NCI-H1048 (cell line): Measurements from ENCODE around the gene TRDMT1.

Experiments
- DNase-seq: peaks from one replicate; lab custom pipeline; 2025; lab: John Stamatoyannopoulos, UW

The TRDMT1 gene

DNA sequence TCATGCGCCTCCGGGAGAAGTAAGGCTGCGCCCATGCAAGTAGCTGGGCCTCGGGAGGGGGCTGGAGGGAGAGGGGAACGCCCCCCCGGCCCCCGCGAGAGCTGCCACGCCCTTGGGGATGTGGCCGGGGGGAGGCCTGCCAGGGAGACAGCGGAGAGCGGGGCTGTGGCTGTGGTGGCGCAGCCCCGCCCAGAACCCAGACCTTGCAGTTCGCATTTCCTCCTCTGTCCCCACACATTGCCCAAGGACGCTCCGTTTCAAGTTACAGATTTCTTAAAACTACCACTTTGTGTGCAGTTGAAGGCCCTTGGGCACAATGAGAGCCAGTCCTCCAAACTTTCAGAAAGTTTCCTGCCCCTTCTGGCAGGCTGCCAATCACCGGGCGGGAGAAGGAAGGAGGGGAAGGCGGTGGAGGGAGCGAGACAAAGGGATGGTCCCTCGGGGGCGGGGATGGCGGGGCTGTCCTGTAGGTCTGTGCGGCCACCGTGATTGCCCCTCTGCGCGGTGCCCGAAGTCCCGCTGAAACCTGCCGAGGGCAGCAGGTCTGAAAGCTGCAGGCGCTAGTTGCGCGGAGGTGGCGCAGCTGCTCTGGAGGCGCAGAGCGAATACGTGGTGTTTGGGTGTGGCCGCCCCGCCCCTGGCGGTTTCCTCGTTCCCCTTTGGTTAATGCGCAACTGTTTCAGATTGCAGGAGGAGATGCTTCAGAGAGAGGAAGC, 28.7 kb upstream of the TRDMT1 start:
- DNase-seq = peak; percentile 79

DNA sequence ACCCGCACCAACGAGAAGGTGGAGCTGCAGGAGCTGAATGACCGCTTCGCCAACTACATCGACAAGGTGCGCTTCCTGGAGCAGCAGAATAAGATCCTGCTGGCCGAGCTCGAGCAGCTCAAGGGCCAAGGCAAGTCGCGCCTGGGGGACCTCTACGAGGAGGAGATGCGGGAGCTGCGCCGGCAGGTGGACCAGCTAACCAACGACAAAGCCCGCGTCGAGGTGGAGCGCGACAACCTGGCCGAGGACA, 28.2 kb upstream of the TRDMT1 start:
- DNase-seq = no peak

DNA sequence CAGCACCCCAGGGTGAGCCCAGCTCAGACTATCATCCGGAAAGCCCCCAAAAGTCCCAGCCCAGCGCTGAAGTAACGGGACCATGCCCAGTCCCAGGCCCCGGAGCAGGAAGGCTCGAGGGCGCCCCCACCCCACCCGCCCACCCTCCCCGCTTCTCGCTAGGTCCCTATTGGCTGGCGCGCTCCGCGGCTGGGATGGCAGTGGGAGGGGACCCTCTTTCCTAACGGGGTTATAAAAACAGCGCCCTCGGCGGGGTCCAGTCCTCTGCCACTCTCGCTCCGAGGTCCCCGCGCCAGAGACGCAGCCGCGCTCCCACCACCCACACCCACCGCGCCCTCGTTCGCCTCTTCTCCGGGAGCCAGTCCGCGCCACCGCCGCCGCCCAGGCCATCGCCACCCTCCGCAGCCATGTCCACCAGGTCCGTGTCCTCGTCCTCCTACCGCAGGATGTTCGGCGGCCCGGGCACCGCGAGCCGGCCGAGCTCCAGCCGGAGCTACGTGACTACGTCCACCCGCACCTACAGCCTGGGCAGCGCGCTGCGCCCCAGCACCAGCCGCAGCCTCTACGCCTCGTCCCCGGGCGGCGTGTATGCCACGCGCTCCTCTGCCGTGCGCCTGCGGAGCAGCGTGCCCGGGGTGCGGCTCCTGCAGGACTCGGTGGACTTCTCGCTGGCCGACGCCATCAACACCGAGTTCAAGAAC, 27.7 kb upstream of the TRDMT1 start:
- DNase-seq = peak; percentile 14

DNA sequence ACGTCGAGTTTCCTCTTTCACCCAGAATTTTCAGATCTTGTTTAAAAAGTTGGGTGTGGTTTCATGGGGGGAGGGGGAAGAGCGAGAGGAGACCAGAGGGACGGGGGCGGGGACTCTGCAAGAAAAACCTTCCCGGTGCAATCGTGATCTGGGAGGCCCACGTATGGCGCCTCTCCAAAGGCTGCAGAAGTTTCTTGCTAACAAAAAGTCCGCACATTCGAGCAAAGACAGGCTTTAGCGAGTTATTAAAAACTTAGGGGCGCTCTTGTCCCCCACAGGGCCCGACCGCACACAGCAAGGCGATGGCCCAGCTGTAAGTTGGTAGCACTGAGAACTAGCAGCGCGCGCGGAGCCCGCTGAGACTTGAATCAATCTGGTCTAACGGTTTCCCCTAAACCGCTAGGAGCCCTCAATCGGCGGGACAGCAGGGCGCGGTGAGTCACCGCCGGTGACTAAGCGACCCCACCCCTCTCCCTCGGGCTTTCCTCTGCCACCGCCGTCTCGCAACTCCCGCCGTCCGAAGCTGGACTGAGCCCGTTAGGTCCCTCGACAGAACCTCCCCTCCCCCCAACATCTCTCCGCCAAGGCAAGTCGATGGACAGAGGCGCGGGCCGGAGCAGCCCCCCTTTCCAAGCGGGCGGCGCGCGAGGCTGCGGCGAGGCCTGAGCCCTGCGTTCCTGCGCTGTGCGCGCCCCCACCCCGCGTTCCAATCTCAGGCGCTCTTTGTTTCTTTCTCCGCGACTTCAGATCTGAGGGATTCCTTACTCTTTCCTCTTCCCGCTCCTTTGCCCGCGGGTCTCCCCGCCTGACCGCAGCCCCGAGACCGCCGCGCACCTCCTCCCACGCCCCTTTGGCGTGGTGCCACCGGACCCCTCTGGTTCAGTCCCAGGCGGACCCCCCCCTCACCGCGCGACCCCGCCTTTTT, 26.9 kb upstream of the TRDMT1 start, which contains the start of gene VIM:
TSS of gene VIM (plus strand) at position 151 of the 925 bp plus-strand sequence. CDS start 1,182 bp downstream, outside the sequence.
- peak; percentile 32 for DNase-seq

DNA sequence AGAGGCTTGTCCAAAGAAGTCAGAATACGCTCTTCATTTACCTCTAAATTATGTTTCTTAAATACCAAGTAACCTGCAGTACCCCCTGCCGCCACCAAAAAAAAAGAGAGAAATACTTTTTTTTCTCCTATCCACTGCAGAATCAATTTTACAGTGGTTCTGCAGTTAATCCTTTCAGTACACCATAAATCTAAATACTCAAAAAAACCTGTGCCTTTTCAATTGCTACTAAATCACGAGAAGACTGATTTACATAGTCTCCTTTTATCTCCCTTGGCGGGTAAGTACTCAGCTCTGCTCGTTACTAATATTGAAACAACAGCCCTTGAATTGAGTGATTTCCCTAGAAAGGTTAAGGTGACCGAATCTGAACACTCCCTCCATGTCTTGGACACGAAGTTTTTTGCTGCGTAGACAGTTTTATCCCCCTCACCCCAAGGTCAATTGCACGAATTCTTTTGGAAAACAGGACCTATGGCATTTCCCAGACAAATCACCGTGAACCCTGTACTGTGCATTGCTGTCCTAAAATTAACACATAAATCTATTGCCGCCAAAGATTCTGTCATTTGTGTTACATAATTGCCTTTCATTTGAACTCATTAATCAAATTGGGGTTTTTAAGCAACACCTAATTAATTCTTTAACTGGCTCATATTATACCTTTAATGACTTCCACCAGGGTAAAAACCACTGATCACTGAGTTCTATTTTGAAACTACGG, 26.1 kb upstream of the TRDMT1 start:
- DNase-seq = no peak

DNA sequence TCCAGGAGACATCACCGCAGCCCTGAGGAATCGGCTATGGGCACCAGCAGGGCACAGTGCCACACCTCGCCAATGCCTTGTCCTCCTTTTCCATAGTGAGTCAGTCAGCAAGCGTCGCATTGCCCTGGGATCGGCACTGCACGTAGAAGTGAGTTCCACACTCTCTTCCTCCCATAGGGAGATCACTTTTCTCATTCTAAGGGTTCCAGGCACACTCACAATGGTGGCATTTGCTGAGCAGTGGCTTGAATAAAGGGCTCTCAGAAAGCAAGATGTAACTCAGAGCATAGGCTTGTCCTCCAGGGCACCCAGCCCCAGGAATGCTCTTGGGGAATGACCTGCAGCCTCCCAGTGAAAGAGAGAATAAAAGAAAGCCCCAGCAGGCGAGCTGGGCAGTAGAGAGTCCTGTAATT, 25.4 kb upstream of the TRDMT1 start:
- DNase-seq = no peak

DNA sequence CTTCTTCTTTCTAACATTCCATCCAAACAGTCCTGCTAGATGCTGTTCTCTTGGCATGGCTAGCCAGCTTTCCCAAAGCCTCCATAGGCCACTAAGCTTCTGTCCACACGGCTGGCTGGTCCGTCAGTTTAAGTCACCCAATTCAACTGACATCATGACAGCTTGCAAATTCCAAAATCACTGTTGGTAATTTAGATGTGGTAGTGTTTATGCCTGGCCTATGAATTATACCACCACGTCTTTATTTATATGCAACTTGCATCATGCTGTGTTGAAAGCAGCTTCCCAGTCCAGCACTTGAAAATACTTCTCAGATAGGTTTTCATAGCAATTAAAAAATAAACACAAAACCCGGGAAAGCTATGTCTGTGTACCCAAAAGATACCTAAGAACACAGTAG, 24.3 kb upstream of the TRDMT1 start:
- no peak for DNase-seq

DNA sequence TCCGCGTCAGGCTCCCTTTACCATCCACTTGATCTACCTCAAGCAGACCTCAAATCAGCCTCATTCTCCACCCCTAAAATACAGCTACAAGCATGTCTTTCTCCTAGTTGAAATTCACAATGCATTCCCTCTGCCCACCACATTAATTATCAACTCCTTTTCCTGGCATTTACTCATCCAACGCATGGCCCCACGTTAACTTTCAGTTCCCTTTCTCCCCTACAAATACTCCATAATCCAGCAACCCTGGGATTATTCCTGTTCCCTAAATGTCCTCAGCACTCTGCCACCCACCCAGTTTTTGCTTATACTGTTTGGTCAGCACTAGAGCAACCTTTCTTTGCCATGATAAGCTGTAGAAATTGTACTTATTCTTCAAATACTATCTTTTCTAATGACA, 20.9 kb upstream of the TRDMT1 start:
- no peak for DNase-seq

DNA sequence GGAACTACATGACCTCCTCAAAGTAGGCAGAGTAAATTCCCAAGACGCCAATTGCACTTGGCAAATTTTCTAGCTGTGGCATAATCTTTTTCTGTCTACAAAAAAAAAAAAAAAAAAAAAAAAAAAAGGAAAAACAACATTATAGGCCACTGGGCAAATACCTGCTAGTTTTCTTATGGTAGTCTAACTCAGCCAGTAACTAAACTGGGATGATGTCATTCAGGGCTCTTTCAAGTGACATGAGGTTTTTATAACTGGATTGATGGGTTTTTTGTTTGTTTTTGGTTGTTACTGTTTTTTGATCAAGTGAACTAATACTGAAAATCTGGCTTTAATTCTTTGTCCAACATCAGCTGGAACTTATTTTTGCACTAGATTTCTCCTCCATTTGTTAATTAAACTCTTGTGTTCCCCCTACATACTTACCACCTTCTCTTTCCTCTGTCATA, 19.2 kb upstream of the TRDMT1 start:
- no peak for DNase-seq

DNA sequence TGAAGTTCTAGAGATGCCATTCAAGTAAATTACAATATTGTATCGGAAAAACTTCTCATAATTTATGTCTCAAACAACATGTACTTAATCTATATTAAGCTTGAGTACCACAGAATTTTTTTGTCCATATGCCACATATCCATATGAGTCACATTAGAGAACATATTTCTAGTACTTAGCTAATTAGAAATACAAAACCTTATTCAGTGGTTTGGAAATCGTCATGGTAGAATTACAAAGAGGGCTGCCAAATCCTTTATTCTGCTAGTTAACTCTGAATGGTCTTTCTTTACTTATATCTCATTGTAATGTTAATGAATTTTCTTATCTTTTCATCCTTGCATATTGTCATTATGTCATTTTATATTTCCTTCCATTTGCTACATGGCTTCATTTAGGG, 17.6 kb upstream of the TRDMT1 start:
- DNase-seq = no peak

DNA sequence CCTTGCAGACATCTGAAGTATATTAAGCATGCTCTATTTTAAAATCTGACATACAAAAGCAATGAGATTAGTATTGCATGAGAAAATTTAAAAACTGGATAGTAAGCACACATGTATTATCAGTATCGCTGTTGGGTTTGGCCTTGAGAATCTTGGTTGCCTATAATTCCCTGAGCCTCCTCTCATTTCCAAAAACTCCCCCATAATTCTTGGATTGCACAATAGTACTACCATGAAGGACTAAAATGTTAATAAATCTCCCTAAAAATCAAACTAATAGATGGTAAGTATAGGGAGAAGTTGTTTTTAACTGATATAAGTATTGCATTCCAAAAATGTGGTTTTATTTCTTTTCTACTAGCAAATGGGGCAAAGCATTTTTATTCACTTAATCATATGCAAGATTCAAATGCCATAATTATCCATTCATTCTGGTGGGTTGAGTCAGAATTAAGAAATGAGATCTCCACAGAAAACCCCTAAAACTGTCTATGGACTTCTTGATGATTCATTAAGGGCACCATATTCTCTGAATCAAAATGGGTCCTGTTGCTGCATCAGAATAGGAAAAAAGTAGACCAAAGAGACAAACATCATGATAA, 16.3 kb upstream of the TRDMT1 start:
- DNase-seq = no peak

DNA sequence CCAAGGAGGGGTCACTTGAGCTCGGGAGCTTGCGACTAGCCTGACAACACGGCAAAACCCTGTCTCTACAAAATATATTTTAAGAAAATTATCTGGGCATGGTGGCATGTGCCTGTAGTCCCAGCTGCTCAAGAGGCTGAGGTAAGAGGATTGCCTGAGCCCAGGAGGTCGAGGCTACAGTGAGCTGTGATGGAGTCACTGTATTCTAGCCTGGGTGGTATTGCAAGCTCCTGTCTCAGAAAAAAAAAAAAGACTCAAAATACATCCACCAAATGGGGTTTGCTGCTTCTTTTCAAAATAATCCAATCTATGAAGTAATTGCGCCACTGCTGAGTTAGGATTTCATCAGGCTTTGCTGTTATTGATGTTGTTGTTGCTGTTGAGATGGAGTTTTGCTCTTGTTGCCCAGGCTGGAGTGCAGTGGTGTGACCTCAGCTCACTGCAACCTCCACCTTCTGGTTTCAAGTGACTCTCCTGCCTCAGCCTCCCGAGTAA, 15.5 kb upstream of the TRDMT1 start:
- no peak for DNase-seq

DNA sequence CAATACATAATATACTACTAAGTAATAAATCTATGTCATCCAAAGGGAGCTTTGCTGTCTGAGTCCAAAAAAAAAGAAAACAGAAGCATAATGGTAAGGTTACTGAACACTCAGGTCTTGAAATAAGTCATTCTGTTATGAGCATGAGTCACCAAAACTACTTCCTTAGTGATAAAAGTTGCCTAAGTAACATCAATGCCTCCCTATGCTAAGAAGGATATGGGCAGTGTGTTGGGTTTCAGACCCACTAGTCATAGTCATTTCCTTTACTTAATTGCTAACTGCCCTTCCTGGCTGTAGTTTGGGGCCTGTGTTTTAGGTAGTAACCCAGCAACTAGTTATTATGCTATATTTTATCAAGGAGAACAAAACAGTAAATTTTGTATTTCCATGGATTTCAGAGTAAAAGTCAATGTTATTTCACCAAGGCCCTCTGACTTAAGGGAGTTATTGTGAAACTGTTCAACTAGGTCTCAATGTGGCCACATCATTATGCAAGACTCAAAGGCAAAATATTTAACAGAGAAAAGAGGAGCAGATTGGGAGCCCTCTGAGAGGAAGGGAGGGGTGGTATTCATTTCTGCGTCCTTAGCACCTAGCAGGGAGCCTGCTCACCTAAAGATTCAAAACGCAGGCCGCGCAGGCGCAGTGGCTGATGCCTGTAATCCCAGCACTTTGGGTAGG, 14.9 kb upstream of the TRDMT1 start:
- DNase-seq = no peak

DNA sequence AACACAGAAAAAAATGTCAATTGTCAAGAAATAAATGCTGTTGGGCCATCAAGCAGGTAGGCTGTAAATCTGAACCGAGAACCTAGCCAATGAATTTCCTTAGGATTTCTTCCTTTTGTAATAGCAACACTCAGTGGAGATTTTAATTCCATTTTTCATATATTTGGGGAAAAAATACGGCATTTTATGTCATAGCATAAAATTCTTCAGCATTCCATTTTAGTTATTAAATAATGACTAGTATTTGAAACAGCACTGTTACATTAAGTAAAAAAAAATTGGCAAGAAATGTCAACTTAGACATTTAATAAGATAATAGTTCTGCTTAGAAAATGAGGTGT, 14.3 kb upstream of the TRDMT1 start:
- no peak for DNase-seq

DNA sequence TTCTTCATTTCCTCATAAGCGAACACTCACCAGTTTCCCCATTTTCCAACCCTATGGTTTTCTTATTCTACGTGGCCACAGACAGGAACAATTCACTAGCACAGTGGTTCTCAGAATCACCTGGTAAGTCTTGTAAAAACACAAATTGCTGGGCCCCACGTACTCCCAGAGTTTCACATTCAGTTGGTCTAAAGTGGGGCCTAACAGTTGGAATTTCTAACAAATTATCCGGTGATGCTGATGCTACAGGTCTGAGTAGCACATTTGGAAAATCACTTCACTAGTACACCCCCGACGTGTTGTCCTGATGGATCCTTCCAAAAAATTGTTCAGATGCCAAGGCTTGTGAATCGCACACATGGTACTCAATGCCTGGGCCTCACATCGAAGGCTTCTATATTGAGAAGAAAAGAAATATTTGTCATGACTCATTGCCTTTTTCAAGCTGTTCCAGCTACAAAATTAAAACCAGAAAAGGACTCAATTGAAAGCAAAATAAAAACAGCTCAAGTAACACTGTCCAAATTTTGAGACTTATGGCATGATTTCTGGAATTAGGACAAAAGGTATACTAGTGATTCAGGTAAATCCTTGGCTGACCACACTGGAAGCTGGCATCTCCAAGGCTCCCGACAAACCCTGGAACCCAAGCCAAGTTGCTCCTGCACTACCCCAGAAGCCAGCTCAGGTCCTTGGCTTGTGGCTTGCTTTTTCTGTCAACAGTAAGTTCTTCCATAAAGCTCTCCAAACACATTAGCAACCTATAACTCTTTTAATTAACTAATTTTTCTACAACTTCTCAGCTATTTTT, 13.7 kb upstream of the TRDMT1 start:
- DNase-seq = no peak

DNA sequence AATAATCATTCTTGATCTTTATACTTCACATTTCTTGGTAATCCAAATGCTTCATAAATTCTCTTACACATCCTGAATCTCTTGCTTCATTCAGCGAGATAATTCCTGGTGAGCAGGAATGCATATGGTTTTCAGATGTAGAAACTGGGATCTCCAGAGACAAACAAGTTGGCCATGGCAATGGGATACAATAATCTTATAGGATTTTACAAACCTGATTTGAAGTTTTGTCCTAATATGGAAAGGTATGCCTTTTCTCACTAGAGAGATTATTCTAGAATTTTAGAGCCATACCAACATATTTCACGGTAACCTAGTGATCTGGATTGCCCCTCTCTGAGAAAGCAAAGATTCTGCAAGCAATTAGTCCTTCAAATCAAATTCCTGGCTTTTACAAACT, 13.1 kb upstream of the TRDMT1 start:
- no peak for DNase-seq

DNA sequence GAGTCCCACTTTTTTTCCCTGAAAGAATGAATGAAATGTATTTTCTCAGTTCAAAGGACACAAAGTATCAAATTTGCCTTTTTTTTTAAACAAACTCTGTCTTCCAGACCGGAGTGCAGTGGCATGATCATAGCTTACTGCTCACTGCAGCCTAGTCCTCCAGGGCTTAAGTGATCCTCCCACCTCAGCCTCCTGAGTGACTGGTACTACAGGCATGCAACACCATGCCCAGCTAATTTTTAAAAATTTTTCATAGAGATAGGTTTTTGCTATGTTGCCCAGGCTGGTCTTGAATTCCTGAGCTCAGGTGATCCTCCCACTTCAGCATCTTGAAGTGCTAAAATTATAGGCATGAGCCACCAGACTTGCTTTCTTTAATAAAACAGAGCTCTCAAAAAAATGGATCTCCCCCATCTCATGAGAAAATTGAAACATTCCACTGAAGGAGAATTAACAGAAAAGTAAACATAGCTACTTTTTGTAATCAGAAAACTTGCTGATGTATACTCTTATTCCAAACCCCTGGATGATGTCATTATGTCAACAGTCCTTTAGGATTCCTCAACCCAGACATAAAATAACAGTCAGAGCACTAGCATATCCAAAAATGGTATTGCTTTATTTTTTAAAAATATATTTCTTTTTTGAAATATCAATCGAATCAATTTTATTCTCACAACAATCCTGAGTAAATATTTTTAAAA, 12.3 kb upstream of the TRDMT1 start:
- no peak for DNase-seq

DNA sequence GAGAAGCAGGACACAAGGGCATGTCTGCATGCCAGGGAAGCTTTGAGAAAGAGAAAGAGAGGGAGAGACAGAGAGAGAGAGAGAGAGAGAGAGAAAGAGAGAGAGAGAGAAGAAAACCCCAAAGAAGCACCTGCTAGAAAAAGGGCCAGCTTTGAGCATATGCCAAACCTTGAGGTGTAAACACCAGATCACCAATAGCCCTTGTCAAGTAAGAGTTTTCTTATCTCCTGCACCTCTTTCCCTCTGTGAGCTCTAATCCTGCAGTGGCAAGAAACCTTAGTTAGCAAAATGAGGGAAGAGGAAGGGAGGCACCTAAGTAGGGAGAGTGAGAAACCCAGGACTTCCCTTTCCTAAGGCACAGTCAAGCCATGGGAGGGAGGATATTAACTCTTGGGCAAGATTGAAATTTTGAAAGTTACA, 11.3 kb upstream of the TRDMT1 start:
- DNase-seq = no peak

DNA sequence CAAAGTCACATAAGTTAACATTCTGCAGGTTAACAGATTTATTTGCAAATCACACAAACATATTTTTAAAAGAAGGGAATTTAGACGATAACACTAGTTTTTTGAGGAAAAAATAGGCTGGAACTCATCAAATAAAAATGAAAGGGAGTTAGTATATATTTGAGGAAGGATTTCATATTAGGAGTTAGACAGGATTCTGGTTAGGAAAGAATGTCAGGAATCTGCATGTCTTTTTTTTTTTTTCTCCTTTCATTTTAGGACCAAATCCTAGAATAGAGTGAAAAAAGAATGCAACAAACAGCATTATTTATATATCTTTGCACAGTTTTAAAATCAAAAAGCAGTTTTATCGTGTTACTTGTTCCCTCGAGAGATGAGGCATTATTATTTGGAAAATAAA, 8.9 kb upstream of the TRDMT1 start:
- no peak for DNase-seq

DNA sequence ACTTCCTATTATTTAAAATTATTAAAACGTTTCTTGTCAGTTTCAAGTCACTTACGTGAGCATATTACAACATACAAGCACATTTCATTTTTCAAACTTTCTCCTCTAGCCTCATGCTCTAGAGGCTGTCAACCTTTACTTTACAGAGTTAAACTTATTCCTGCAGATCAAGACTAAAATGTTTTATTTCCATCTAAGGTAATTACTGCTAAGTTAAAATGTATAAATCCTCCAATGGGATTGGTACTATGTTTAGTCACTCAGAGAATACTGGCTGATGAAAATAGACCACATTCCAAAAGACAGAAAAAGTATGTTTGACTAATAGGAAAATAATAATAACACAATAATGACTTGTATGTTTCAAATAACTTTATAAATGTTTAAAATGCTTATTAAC, 8.4 kb upstream of the TRDMT1 start:
- no peak for DNase-seq
